GM10266 (cell line): Measurements from ENCODE around the gene KAT6B.

Source experiments
- DNase-seq: peaks from one replicate; pipeline ENCODE4 v3.0.0; 2012; ENCODE audit errors: extremely low spot score
- TF ChIP-seq, protein P1 (sequence below): IDR thresholded peaks from 2 replicates; pipeline ENCODE4 v1.5.1; 2012; ENCODE audit warnings: mild to moderate bottlenecking, low read depth; ENCODE audit not compliant: control insufficient read depth, insufficient read depth; ENCODE audit errors: missing control alignments

The KAT6B gene

DNA sequence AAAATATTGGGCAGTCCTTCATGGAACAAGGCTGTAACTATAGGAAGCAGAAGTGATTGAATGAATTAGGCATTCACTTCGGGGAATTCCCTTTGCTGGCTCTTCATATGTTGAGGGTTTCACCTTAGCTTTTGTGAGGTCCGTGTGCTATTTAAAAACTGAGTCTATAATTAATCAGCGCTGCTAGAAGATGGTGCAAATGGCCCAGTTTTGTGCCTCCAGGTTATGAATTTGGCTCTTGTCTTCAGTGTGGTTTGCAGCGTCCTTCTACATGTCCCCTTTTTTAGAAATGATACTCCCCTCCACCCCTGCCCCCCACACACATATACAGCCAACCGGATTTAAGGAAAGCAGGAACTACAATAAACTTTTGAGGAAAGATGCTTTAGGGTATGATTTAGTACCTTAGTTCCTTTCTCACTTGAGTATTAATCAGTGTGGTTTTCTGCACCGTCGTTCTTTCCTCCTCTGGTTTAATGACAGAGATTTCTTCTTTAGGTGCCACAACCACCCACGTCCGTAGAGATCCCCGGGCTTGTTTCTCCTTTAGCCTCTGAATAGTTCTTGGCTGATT, 174.4 kb downstream of the KAT6B start:
- peak; percentile 40 for DNase-seq
- TF ChIP-seq, protein P1, sequence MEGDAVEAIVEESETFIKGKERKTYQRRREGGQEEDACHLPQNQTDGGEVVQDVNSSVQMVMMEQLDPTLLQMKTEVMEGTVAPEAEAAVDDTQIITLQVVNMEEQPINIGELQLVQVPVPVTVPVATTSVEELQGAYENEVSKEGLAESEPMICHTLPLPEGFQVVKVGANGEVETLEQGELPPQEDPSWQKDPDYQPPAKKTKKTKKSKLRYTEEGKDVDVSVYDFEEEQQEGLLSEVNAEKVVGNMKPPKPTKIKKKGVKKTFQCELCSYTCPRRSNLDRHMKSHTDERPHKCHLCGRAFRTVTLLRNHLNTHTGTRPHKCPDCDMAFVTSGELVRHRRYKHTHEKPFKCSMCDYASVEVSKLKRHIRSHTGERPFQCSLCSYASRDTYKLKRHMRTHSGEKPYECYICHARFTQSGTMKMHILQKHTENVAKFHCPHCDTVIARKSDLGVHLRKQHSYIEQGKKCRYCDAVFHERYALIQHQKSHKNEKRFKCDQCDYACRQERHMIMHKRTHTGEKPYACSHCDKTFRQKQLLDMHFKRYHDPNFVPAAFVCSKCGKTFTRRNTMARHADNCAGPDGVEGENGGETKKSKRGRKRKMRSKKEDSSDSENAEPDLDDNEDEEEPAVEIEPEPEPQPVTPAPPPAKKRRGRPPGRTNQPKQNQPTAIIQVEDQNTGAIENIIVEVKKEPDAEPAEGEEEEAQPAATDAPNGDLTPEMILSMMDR, result no peak

DNA sequence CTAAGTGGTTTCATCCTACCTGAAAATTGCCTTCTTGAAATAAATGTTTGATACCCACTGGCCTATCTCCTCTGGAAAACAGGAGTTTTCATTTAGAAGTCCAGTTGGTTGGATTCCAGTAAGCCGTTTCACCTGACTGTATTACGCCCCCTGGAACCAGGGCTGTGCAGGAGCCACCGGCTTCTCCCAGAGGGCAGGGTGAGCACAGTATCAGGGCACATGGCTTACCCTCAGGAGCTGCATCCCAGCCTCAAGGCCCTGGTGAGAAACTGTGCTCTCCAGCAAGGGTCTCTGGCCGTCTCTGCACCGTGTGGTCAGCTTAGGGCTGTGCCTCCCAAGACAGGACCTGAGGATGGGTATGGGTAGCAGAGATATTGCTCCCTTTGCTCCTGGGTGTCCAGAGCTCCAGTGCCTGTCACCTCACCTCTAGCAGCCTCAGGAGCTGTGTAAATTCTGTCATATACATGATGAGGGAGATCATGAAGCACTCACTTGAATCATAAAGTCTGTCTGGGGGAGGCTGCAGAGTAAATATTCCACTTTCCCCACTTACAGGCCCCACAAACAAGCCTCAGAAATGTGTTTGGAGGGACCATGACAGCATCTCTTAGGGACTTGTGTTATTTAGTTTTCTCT, 175.4 kb downstream of the KAT6B start:
- TF ChIP-seq, protein P1, result no peak
- DNase-seq, result no peak

DNA sequence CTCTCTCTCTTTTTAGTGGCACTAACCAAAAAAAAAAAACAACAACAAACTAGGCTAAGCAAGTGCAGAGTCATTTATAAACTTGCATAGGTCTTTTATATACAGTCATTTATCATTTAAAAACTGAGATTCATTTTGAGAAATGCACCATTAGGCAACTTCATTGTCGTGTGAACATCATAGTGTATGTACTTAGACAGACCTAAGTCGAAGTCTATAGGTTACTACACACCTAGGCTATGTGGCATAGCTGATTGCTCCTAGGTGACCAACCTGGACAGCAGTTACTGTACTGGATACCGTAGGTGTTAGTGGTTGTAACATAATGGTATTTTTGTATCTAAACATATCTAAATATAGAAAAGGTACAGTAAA, 175.9 kb downstream of the KAT6B start:
- no peak for DNase-seq
- TF ChIP-seq, protein P1, result no peak

DNA sequence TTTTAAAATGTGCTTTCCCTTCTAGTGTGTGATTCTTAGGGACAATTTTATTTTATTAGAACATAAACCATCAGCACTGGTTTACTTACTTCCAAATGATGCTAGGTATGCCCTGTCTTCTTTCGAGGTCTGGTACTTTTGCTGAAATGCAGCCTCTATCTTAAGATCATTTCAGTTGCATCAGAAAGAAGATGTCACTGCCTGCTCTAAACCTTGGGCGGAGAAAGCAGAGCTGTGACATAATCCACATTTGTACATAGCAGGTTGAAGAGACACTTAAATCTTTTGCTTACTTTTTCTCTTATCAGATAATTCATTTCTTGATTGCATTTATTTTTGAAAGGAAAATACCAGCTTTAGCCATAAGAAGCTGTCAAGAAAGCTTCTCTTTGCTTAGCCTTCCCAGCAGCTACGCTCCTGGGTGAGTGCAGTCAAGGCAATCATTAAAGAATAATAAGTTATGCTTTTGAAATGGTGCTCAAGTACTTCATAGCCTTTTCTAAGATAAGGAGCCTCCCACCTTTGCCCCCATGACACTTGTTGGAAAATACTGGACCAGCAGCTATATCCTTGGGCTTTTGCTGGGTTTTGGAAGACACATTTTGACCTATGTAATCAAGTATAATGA, 176.7 kb downstream of the KAT6B start:
- no peak for DNase-seq
- TF ChIP-seq, protein P1, result no peak

DNA sequence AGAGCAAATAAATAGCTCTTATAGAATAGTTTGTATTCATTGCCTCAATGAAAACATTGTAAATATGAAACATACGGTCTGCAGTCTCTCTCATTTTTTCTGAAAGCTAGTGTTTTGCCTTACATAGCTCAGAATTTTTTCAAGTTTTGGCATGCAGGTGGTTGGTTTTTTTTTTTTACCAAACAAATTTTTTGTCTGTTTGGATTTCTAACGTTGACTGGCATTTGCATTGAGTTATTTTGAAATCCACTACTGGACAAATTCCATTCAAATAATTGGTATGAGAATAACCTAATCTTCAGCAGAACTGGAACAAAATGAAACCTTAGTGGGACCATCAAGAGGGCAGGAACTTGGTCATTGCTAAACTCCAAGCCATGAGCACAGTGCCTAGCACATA, 177.5 kb downstream of the KAT6B start:
- no peak for DNase-seq
- TF ChIP-seq, protein P1, result no peak

DNA sequence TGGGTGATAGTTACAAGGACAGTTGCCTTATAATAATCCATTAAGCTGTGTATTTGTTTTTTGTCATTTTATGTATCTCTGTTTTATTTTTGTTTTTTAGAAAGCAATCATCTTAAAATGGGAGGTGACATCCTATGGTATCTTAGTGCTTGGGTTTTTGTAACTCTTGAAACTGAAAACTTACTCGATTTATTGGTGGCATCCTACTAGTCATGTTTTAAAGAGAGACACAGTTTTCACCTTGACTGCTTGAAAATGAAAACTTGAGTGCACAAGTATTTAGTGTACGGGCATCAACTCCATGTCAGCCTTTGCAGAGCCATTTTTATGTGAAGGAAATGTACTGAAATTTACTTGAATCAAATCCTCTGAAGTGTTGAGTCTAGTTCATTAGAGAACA, 181.2 kb downstream of the KAT6B start:
- TF ChIP-seq, protein P1, result no peak
- no peak for DNase-seq

DNA sequence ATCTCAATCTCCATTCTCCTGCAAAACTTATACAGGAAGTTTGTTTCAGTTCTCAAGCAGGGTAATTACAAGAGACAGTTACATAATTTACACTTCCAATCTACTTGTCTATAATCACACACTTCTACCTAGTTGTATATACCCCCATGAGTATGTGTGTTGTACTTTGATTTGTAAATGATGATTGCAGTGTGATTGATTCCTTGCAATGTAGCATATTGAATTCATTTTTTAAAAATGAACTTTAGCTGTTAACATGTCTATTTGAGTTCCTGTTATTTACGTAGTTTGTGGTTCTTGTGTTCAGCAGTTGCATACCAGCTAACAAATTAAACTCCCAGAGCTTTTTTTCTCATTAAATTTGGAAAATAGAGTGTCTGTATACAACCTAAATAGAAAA, 182.6 kb downstream of the KAT6B start:
- DNase-seq, result no peak
- TF ChIP-seq, protein P1, result no peak
